HUES48 (cell line): ENCODE measurements around the gene TRIM62.
"Not testable (repeated sequence)": the region's sequence is repeated elsewhere in the genome, so short reads cannot be mapped to it uniquely, and the experiment has no call there.

Experiments used
- H3K27ac ChIP-seq: one replicate; pipeline ENCODE4 v1.7.0; 2013; ENCODE audit warnings: low read depth, low read length, inconsistent platforms
- H3K27me3 ChIP-seq: 2 replicates; pipeline ENCODE4 v1.6.1; 2013; ENCODE audit warnings: mild to moderate bottlenecking, low read length; ENCODE audit not compliant: control insufficient read depth, insufficient read depth
- H3K36me3 ChIP-seq: 2 replicates; pipeline ENCODE4 v1.6.1; 2013; ENCODE audit warnings: low read length; ENCODE audit not compliant: control insufficient read depth, insufficient read depth
- H3K4me1 ChIP-seq: 2 replicates; pipeline ENCODE4 v1.6.1; 2013; ENCODE audit warnings: mild to moderate bottlenecking, low read length; ENCODE audit not compliant: control insufficient read depth, insufficient read depth
- H3K4me3 ChIP-seq: 2 replicates; pipeline ENCODE4 v1.5.1; 2013; ENCODE audit warnings: mild to moderate bottlenecking, low read depth, low read length
- H3K9ac ChIP-seq: 2 replicates; pipeline ENCODE4 v1.6.1; 2013; ENCODE audit warnings: mild to moderate bottlenecking, low read depth, low read length, moderate library complexity
- H3K9me3 ChIP-seq: 2 replicates; pipeline ENCODE4 v1.6.1; 2013; ENCODE audit warnings: low read length; ENCODE audit not compliant: control insufficient read depth, insufficient read depth

Gene TRIM62

GRCh38 chr1:33121728-33122127 is 60.1 kb downstream of the TRIM62 start:
- H3K4me1 ChIP-seq, result peaks cover 6% of the 10 kb centered on the region; the same call in 1 of the 2 replicates
- no peak overlapping the region for H3K27ac ChIP-seq
- peaks cover 5% of the 10 kb centered on the region; the same call in 1 of the 2 replicates for H3K27me3 ChIP-seq
- no peak overlapping the region for H3K9ac ChIP-seq
- no peaks in the 10 kb centered on the region for H3K9me3 ChIP-seq
- H3K4me3 ChIP-seq, result no peak overlapping the region
- no peaks in the 10 kb centered on the region for H3K36me3 ChIP-seq

- H3K9me3 ChIP-seq, result no peaks in the 10 kb centered on the region
- H3K36me3 ChIP-seq, result no peaks in the 10 kb centered on the region
- no peak overlapping the region for H3K27ac ChIP-seq
- H3K27me3 ChIP-seq, result peaks cover 5% of the 10 kb centered on the region; the same call in 1 of the 2 replicates
- no peak overlapping the region for H3K9ac ChIP-seq
- peaks cover 6% of the 10 kb centered on the region; the same call in 1 of the 2 replicates for H3K4me1 ChIP-seq
- no peak overlapping the region for H3K4me3 ChIP-seq
These were observed 61.2 kb downstream of the TRIM62 start for GRCh38 chr1:33120436-33121231.

- H3K4me1 ChIP-seq, result peaks cover 6% of the 10 kb centered on the region; the same call in 1 of the 2 replicates
- H3K4me3 ChIP-seq, result no peak overlapping the region
- H3K36me3 ChIP-seq, result no peaks in the 10 kb centered on the region
- no peak overlapping the region for H3K9ac ChIP-seq
- peaks cover 5% of the 10 kb centered on the region; the same call in 1 of the 2 replicates for H3K27me3 ChIP-seq
- H3K9me3 ChIP-seq, result no peaks in the 10 kb centered on the region
- no peak overlapping the region for H3K27ac ChIP-seq
These were observed 62.2 kb downstream of the TRIM62 start for GRCh38 chr1:33119532-33120217.

GRCh38 chr1:33119050-33119449 is 62.8 kb downstream of the TRIM62 start:
- Histone ChIP-seq H3K27me3 (peaks cover 5% of the 10 kb centered on the region; the same call in 1 of the 2 replicates), H3K4me1 (peaks cover 6% of the 10 kb centered on the region; the same call in 1 of the 2 replicates), H3K9ac (no peak overlapping the region), H3K4me3 (no peak overlapping the region), H3K36me3 (no peaks in the 10 kb centered on the region), H3K9me3 (no peaks in the 10 kb centered on the region), H3K27ac (no peak overlapping the region)

- no peak overlapping the region for H3K27ac ChIP-seq
- H3K4me1 ChIP-seq, result peaks cover 6% of the 10 kb centered on the region; the same call in 1 of the 2 replicates
- H3K9me3 ChIP-seq, result no peaks in the 10 kb centered on the region
- H3K27me3 ChIP-seq, result peaks cover 5% of the 10 kb centered on the region; the same call in 1 of the 2 replicates
- H3K36me3 ChIP-seq, result no peaks in the 10 kb centered on the region
- H3K9ac ChIP-seq, result no peak overlapping the region
- no peak overlapping the region for H3K4me3 ChIP-seq
These were observed 63.6 kb downstream of the TRIM62 start for GRCh38 chr1:33118274-33118673.

- Histone ChIP-seq H3K27ac (no peak overlapping the region), H3K4me1 (peaks cover 6% of the 10 kb centered on the region; the same call in 1 of the 2 replicates), H3K36me3 (no peaks in the 10 kb centered on the region), H3K9ac (no peak overlapping the region), H3K4me3 (no peak overlapping the region), H3K9me3 (no peaks in the 10 kb centered on the region), H3K27me3 (peaks cover 2% of the 10 kb centered on the region; the same call in 1 of the 2 replicates)
These were observed 64.3 kb downstream of the TRIM62 start for GRCh38 chr1:33117440-33118085.

- no peak overlapping the region for H3K27ac ChIP-seq
- no peaks in the 10 kb centered on the region for H3K27me3 ChIP-seq
- H3K36me3 ChIP-seq, result no peaks in the 10 kb centered on the region
- no peak overlapping the region for H3K4me3 ChIP-seq
- H3K9ac ChIP-seq, result no peak overlapping the region
- H3K4me1 ChIP-seq, result no peaks in the 10 kb centered on the region
- H3K9me3 ChIP-seq, result no peaks in the 10 kb centered on the region
These were observed 69.9 kb downstream of the TRIM62 start for GRCh38 chr1:33111965-33112364.

- no peaks in the 10 kb centered on the region for H3K27me3 ChIP-seq
- no peaks in the 10 kb centered on the region for H3K9me3 ChIP-seq
- H3K36me3 ChIP-seq, result no peaks in the 10 kb centered on the region
- H3K27ac ChIP-seq, result no peak overlapping the region
- no peak overlapping the region for H3K4me3 ChIP-seq
- H3K9ac ChIP-seq, result no peak overlapping the region
- no peaks in the 10 kb centered on the region for H3K4me1 ChIP-seq
These were observed 71.4 kb downstream of the TRIM62 start for GRCh38 chr1:33110477-33110876.

GRCh38 chr1:33100119-33100415 is 81.8 kb downstream of the TRIM62 start:
- H3K36me3 ChIP-seq, H3K4me1 ChIP-seq, H3K4me3 ChIP-seq, H3K27me3 ChIP-seq, H3K27ac ChIP-seq, H3K9ac ChIP-seq, H3K9me3 ChIP-seq: not testable (repeated sequence)

- Histone ChIP-seq H3K9me3 (no peaks in the 10 kb centered on the region), H3K27ac (no peak overlapping the region), H3K9ac (no peak overlapping the region), H3K4me1 (no peaks in the 10 kb centered on the region), H3K27me3 (peaks cover 4% of the 10 kb centered on the region; the same call in 1 of the 2 replicates), H3K4me3 (no peak overlapping the region), H3K36me3 (no peaks in the 10 kb centered on the region)
These were observed 82.3 kb downstream of the TRIM62 start for GRCh38 chr1:33099290-33100118.
